Subcutaneous adipose tissue (tissue), 4 donors: Measurements from ENCODE around the gene MAP4K5. TPM values are rescaled to one million over a fixed set of nuclear protein-coding genes. Genes with fewer than 3 reads are reported as not detected.

Experiments
- total RNA-seq, 4 donors: library from RNA; depleted of rRNA; stranded (reverse); fragments of >200 nt; gene quantifications; one replicate each; pipeline ENCODE4 v1.1.0, GENCODE V29; 2016
- TF ChIP-seq, protein P1 (sequence below): fragments of 450-650 bp; IDR thresholded peaks from one replicate; pipeline ENCODE4 v1.5.1; 2016; ENCODE audit warnings: low read depth, mild to moderate bottlenecking, control low read depth, antibody characterized with exemption, moderate library complexity

Gene MAP4K5
- total RNA-seq, 4 donors from 2014 or later = 78.3 to 139 (median 120) TPM

DNA sequence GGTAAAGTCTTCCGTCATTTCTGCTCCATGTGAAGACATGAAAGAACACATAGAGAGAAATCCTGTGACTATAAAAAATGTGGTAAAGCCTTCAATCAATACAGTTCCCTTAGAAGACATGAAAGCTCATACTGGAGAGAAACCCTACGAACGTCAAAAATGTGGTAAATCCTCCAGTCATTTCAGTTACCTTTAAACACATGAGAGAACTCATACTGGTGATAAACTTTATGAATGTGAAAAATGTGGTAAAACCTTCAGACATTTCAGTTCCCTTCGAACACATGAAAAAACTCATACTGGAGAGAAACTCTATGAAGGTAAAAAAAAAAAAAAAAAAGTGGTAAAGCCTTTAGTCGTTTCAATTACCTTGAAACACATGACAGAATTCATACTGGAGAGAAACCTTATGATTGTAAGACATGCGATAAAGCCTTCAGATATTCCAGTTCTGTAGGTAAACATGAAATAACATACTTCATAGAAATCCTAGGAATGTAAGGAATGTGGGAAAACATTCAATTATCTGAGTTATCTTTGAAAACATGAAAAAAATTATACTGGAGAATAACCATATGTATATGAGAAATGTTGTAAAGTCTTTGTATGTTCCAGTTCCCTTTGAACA lies 60.4 kb downstream of the MAP4K5 start:
- TF ChIP-seq, protein P1, sequence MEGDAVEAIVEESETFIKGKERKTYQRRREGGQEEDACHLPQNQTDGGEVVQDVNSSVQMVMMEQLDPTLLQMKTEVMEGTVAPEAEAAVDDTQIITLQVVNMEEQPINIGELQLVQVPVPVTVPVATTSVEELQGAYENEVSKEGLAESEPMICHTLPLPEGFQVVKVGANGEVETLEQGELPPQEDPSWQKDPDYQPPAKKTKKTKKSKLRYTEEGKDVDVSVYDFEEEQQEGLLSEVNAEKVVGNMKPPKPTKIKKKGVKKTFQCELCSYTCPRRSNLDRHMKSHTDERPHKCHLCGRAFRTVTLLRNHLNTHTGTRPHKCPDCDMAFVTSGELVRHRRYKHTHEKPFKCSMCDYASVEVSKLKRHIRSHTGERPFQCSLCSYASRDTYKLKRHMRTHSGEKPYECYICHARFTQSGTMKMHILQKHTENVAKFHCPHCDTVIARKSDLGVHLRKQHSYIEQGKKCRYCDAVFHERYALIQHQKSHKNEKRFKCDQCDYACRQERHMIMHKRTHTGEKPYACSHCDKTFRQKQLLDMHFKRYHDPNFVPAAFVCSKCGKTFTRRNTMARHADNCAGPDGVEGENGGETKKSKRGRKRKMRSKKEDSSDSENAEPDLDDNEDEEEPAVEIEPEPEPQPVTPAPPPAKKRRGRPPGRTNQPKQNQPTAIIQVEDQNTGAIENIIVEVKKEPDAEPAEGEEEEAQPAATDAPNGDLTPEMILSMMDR = no peak

DNA sequence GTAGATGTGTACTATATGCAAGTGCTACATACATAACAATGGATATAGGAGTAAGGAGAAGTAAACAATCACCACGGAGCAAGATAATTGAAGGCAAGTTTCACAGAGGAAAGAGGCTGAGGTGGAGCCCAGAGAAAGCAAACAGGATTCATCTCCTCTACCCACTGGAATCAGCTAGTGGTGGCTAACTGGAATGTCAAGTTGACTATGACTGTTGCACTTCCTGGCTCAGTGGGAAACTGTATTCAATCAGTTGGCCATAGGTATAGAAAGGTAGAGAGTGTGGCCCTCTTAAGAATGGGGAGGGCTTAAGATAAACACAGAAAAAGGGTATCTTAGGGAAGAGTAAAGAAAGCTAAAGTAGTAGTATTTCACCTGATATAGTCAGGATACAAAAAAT lies 62.4 kb downstream of the MAP4K5 start:
- TF ChIP-seq, protein P1 = no peak

DNA sequence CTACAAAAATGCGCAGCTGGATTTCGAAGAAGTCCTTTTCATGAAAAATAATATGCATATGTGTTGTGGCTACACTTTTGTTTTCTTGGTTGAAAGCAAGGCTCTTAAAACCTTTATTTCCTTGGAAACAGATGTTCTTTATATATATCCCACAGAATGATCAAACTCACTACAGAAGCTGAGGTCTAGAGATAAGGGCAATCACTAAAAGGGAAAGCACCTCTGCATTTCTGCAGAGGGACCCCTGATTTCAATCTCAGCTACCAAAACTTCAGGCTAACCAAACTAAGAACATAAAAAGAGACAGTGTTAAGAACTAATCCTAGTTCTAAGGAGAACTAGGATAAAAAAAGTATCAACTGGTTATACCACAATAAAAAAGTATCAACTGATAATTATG lies 70.3 kb downstream of the MAP4K5 start:
- TF ChIP-seq, protein P1 = no peak

DNA sequence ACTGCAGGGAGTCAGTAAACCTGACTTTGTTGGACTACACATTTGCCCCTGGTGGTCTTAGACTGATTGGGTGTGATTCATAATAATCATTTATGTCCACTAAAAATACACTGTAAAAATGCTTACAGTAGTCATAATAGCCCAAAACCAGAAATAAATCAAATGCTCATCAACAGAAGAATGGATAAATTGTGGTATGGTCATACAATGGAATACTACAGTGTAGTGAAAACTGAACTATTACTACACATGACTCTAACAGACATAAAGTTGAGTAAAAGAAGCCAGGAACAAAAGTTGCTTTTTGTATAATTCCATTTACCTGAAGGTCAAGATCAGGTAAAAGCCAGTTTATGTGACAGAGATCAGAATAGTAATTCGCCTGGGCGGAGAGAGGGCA lies 78.5 kb downstream of the MAP4K5 start:
- TF ChIP-seq, protein P1 = no peak

DNA sequence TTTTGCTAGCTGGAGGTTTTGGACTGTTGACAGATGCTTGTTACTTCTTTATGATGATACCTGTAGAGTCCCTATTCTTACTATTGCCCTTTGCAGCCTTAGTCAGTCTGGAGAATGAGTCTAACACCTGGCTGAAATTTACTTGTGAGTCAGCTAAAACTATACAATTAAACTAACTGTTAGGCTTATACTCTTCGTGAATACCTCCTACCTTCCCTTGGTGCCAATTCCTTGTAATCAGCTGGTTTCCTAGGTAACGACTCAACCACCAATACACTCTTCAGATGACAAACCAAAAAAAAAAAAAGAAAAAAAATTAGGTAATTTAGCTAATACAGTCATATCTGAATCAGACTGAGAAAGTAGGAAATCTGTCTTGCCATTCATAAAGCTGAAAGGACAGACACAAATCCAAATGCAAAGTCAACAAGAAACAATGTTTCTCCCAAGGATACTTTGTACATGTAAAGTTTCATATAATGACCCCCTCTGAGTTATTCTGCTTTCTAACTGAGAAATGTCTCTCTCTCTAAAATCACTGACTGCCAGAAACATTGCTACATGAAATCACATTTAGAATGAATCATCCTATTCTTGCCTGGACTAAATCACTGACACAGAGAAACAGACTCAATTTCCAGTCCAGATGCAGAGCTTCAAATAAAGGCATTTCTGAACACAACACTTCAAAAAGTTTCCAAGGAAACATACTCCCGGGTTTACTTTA lies 79.2 kb downstream of the MAP4K5 start:
- TF ChIP-seq, protein P1 = no peak

DNA sequence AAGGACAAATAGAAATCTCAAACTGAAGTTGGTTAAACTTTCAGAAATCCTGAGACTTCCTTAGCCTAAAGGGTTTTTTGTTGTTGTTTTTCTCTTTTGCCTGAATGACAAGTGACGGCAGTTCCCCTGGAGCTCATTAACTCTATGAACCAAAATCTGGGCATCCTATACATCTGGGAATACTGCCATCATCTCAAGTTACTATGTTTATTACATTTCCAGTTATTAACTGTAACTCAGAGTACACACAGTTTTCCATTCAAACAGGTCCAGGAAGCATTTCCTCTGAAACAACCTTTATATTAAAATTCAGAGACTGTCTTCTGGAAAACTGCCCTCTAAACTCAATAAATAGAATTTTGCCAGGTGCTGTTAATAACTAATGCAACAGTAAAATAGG lies 80.1 kb downstream of the MAP4K5 start:
- TF ChIP-seq, protein P1 = no peak

DNA sequence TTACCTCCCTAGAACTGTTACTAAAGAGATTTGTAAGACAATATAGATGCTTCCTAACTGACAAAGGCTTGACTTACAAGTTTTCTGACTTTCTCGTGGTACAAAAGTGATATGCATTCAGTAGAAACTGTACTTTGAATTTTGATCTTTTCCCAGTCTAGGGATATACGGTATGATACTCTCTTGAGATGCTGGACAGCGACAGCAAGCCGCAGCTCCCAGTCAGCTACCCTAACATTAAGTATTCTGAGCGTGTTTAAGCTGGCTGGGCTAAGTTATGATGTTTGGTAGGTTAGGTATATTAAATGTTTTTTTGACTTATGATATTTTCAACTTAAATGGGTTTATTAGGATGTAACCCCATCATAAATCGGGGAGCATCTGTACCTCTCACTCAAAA lies 80.5 kb downstream of the MAP4K5 start:
- TF ChIP-seq, protein P1 = no peak
